LoVo (cell line): ENCODE data around the gene GAGE10.
"Not testable (repeated sequence)": the region's sequence is repeated elsewhere in the genome, so short reads cannot be mapped to it uniquely, and the experiment has no call there.

Experiments
- DNase-seq: peaks from one replicate; pipeline ENCODE4 v3.0.0-alpha.2; 2016; ENCODE audit warnings: low spot score

Gene GAGE10

DNA sequence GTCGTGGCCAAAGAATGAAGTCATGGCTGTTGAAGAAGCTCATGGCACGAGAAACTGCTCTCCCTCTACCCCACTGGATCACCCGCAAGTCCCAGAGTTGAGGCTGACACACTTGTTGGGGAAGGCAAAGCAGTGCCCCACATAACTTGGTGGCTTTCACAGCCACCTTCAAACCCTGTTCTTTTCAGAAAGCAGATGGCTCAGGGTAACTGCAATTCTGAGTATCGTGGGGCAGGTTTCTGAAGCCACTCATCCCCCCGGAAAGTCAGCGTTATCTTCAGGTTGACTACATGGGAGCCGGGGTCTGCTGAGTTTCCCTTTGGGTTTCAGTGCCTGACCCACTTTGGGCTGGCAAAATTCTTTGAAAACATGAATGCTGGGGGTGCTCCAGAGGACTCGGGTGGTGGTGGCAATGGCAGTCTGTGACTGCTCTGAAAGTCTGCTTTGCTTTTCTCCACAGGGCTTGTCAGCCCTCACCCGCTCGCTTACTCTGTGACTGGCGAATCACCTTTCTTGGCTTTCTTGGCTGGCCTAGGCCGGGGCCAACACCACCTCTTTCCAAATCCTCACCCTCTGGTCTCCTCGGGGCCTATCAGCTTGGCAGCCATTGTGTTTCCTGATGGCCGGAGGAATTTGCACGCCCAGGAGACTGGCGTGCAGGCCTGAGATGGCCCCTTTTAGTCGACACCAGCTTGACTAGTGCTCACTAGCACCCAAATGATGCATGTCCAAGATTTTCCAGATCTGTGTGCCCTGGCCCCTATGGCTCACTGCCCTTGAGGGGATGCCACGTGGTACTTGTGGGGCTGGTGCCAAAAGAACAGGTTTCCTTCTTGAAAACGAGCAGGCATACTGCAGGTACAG, 26.5 kb upstream of the GAGE10 start:
- DNase-seq, result no peak

DNA sequence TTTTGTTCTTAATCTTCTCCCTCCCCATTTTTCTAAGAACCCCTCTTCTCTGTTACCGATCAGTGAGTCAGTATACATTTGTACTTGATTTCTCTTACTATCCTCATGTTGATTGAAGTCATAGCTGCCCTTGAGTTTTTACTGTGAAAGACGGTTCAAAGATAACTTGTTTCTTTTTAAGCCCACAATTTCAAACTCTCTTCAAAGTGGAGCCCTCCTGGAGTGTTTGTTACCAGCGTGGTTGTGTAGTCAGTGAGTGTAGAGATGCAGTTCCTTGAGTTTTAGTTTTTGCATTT, 26.0 kb upstream of the GAGE10 start:
- no peak for DNase-seq

DNA sequence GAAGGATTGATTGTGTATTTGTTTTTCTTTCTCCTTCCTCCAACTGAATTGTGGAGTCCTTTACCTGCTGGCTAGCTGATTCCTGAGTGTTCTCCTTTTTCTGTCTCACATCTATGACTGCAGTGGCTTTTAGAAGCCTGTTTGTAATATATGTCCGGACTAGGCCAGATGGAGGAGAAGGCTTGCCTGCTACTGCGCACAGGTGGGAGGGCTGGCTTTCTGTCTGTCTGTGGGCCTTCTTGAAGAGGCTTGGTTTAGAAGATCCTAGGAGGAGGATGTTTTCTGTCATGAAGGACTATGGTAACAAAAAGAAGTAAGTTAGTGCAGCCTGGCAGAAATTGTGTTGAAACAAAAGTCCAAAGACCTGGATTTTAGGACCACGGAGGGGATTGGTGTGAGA, 25.4 kb upstream of the GAGE10 start:
- DNase-seq, result no peak

DNA sequence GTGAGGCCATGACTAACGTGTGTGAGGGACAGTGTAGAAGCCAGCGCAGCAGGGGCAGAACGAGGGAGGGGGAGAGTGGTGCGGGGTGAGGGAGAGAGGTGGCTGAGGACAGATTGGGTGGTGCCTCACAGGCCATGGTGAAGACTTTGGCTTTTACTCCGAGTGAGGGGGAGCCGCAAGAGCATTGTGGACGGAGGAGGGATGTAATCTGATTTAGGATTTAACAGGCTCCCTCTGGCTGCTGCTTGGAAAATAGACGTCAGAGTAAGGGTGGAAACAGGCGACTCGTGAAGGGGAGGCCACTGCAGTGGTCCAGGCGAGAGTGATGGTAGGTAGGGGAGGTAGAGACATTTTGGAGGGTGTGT, 20.8 kb upstream of the GAGE10 start:
- no peak for DNase-seq

DNA sequence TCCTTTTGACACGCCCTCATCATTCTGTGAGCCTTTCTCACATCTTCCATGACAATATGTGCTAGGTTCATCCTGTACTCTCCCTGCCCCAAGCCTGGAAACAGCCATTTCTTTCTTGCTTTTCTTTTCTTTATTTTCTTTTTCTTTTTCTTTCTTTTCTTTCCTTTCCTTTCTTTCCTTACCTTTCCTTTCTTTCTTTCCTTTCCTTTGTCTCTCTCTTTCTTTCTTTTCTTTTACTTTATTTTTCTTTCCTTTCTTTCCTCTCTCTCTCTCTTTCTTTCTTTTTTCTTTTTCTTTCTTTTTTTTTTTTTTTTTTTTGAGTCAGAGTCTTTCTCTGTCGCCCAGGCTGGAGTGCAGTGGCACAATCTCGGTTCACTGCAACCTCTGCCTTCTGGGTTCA, 19.2 kb upstream of the GAGE10 start:
- no peak for DNase-seq

DNA sequence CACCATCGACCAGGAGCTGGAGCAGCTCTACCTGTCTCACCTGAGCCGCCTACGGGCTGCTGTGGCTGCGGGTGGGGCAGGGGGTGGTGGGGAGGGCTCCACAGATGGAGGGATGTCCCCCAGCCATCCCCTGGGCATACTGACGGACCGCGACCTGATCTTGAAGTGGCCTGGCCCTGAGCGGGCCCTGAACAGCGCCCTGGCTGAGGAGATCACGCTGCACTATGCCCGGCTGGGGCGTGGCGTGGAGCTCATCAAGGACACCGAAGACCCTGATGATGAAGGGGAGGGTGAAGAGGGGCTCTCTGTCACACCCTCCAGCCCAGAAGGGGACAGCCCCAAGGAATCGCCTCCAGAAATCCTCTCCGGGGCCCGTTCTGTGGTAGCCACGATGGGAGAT, 17.3 kb upstream of the GAGE10 start:
- DNase-seq, result no peak

DNA sequence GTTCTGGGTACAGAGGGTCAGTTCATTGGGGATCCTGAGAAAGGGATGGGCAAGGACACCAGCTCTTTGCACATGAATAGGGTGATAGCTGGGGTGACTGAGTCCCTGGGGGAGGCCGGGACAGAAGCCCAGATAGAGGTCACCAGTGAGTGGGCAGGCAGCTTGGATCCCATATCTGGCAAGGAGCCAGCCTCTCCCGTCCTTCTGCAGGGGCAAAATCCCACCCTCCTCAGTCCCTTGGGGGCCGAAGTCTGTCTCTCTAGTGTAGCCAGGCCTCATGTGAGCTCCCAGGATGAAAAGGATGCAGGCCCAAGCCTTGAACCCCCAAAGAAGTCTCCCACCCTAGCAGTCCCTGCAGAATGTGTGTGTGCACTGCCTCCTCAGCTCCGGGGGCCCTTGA, 16.9 kb upstream of the GAGE10 start:
- DNase-seq, result no peak

DNA sequence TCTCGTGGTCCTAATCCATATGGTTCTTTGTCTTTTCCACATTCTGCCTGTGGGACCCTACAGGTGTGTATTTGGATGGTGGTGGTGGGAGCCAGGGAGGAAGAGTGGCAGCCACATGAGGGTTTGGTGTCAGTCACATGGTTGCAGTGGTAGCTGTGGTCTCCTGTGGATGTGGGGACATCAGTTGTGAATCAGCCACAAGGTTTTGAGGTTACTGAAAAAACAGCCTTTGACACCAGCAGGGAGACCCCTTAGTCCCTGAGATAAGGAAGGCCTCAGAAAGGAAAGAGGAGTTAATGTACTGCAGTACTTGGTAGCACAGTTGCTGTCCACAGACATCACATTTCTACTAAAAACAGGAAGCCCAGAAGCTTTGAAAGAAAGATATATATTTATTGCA, 15.8 kb upstream of the GAGE10 start:
- no peak for DNase-seq

DNA sequence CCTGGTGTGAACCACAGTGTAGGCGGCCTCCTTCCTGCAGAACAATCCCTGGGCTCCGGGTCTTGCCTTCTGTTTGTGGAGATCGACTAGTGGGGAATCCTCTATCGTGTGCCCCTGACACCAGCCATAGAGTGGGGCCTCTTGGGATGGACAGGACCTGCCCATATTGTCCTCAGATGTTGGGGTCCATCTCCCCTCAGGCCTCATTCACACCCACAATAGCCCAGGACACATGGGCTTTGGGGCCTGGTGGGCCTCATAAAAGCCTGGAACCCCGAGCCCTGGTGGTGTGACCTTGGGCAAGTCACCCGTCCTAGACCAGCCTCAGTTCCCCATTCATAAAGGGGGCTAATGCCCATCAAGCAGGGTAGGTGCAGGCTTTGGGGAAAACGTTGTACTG, 13.2 kb upstream of the GAGE10 start:
- no peak for DNase-seq

DNA sequence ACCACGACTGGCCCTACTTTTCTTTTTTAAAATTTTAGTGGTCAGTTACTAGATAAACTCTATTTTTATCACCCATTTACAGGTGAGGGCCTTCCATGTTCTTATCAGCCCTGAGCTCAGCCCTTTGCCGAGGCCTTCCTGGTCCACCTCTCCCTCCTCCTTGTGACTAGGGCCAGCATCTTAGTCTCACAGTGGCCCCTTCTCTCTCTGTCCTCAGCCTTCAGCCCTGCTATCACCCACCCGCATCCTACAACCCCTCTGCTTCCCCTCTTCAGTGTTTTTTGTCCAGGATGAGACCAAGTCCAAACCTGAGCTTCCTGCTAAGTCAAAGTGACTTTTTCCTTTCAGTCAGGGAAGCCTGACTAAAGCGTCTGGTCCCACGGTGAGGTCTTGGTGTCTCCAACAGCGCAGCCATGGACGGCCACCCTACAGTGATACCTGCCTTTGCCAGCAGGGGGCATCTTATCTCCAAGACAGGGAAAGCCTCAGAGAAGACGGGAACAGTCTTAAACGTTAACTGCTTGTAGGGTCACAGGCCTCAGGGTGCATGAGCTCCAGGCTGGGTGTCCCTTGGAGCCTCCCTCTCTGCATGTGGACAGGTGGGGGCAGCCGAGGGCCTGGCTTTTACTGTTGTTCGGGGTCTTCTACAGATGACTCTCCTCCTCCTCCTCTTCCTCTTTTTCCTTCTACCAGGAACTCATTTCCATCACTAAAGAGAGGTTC, 11.7 kb upstream of the GAGE10 start:
- DNase-seq, result peak; percentile 24

DNA sequence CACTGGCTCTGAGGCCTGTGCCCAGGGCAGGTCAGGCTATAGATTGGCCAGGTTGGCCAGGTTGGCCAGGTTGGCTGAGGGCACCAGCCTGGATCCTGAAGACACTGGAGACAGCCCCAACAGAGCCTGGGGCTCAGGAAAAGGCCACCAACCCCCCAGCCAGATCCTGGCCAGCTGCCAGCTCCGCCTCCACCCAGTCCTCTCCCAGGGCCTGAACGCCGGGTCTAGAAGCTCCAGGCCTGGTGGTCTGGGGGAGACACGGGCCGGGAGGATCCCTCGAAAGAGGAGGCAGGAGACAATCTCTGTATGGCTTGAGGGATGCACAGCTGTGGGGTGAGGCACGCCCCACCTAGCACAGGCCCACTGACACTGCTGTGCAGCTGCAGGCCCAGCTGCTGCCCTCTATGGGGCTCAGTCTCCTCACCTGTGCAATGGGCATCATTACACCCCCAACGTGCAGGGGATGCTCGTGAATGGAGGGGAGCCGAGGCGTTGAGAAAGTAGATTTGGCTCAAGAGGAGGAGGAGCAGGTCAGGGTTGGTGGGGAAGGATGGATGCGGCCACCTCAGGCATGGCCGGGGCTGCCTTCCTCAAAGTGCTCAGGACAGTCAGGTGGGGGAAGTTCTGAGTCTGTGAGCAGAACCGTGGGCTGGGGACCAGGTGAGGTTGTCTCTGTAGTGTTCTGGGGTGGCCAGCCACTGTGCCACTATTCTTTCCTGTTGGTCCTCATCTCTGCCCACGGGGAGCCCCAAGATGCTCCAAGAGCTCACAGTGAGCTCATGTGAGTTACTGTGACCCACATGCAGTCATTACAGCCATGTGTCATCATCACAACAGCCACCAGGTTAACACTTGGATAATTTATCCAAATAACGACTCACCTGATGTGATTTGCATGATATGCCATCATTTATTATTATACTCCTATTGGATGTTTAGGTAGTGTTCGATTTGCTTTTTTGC, 10.8 kb upstream of the GAGE10 start:
- DNase-seq, result no peak

DNA sequence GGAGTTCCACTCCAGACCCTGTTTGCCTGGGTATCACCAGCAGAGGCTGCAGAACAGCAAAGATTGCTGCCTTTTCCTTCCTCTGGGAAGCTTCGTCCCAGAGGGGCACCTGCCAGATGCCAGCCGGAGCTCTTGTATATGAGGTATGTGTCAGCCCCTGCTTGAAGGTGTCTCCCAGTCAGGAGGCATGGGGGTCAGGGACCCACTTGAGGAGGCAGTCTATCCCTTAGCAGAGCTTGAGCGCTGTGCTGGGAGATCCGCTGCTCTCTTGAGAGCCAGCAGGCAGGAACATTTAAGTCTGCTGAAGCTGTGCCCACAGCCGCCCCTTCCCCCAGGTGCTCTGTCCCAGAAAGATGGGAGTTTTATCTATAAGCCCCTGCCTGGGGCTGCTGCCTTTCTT, 4.2 kb upstream of the GAGE10 start:
- not testable (repeated sequence) for DNase-seq

DNA sequence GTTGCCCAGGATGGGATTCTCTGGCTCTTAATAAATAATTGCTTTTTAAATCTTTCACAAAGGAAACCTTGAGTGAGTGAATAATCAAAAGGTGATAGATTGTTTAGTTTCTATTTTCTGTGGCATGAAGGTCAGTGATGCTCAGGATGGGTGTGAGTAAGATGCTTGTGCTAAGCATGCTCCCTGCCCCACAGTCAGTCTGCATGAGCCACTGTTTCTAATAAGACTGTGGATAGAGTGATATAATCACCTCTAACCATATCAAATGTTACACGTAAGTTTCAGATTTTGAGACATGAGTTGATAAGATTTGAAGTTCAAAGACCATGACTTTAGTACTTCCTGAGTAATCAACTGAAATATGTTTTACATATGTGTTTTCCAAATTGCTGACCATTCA, 2.7 kb upstream of the GAGE10 start:
- no peak for DNase-seq

DNA sequence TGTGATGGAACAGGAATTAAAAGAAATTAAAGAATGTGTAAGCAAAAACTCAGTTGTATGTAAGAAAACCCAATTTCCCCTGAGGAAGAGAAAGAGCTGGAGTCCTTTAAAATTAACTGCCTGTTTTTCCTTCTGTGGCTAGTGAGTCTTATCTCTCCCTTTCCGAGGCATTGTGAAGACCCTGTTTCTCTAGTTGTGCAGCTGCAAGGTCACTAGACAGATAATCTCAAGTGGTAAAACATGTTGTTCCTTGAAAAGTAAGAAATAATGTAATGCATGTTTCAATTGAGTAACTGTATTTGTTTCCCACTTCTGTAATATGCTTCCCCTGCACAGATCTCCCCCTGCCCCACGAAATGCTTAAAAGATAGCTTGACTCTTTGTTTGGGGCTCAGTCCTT, 4.3 kb downstream of the GAGE10 start:
- DNase-seq, result not testable (repeated sequence)

DNA sequence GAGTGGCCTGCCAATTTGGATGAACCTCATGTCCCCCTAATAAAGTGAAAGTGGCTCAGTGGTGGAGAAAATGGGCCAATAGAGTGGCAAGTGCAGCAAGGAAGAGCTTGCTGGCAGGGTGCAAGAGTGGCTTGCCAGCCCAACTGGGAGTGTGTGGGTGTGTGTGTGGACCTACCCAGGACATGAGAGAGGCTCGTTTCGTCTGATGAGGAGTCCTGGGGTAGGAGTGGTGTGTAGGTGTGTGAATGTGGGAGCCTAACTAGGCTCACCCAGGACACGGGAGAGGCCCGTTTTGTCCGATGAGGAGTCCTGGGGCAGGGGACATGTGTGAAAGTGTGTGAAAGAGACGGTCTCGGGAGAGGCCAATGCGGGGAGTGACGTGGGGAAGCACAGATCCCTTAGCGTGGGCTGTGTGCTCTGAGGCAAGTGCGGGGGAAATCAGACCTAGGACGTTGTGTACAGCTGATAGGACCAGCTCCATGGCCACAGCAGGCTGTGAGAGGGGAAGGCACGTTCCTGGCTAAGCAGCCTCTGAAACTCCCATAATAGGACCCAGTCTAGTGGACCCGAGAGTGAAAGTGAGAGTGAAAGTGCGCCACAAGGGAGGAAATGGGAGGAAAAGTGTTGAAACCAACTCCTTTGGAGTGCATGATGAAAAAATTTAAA, 5.3 kb downstream of the GAGE10 start:
- no peak for DNase-seq

DNA sequence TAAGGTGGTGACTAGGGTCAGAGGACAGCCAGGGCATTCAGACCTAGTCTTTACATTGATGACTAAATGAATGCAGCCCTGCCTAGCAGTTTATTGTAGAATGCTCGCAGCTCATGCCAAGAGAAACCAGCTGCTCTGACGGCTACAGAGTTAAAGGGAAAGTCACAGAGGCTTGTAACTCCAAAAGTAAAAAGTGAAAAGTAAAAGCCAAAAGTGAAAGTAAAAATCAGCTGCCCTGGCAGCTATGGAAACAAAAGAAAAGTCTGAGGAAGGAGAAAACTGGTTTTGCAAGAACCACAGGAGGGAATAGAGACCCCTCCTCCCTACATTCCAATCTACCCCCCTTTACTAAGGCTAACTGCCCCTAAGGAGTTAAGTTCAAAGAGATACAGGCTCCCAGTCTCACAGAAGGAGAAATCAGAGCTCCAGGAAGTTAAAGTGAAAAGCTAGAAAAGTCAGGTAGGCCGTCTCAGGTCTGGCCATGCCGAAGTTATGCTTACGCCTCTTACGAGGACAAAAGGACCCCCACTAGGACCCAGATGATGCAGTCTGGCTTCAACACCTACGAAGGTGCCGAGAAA, 6.0 kb downstream of the GAGE10 start:
- DNase-seq, result no peak

DNA sequence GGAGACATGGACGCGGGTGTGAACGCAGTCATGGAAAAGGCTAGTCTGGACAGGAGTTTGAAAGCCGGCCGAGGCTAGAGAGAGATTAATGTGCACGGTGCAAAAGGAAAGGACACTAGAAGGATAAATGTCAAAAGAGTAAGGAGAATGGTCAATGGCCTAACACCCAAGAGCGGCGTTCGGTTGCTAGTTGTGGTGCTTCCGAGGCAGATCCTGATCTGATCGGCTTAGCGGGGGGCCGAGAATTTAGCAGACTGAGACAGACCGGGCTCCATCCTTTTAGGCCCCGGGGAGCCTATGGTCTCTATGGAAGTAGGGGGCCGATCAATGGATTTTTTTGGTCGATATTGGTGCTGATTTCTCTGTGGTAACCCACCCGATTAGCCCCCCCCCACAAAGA, 6.9 kb downstream of the GAGE10 start:
- DNase-seq, result no peak

DNA sequence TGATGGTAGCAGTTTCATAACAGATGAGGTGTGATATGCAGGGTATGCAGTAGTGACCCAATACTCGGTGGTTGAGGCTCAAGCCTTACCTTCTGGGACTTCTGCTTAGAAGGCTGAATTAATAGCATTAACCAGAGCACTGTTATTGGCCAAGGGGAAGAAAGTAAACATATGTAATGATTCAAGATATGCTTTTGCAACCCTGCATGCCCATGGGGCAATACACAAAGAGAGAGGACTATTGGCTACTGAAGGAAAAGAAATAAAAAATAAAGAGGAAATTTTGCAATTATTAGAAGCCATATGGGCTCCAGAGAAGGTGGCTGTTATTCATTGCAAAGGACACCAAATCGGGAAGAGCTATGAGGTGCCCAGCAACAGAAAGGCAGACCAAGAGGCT, 8.7 kb downstream of the GAGE10 start:
- no peak for DNase-seq

DNA sequence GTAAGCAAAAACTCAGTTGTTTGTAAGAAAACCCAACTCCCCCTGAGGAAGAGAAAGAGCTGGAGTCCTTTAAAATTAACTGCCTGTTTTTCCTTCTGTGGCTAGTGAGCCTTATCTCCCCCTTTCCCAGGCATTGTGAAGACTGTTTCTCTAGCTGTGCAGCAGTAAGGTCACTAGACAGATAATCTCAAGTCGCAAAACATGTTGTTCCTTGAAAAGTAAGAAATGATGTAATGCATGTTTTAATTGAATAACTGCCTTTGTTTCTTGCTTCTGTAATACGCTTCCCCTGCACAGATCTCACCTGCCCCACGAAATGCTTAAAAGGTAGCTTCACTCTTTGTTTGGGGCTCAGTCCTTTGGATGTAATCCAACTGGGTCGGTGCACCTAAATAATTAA, 12.6 kb downstream of the GAGE10 start:
- DNase-seq, result no peak

DNA sequence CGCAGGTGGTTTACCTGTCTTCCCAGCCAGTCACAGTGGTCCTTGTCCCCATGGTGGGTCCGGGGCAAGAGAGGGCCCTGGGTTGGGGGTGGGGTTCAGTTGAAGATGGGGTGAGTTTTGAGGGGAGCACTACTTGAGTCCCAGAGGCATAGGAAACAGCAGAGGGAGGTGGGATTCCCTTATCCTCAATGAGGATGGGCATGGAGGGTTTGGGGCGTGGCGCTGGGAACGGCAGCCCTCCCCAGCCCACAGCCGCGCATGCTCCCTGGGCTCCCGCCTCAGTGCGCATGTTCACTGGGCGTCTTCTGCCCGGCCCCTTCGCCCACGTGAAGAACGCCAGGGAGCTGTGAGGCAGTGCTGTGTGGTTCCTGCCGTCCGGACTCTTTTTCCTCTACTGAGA, 18.3 kb downstream of the GAGE10 start, which contains the start of gene GAGE12J:
GAGE12J (plus strand) TSS at position 301 of the 400 bp plus-strand sequence. CDS start 1,157 bp downstream, outside the sequence.
- not testable (repeated sequence) for DNase-seq

DNA sequence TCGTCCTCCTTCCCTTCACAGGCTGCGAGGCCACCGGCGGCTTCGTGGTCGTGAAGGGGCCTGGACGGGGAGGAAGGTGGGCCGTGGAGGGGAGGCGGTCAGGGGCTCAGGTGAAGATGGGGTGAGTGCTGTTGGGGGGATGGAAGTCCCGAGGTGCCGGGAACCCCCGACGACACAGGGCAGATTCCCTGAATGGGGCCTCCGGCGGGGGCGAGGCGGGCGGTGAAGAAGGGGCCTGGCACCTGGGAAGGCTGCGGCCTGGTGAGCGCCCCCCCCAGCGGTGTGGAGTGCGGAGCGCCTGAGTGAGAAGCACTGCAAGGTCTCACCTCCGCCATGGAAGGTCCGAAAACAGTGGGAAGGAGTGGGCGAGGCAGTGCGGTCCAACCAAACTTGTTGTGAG, 18.8 kb downstream of the GAGE10 start:
- not testable (repeated sequence) for DNase-seq

DNA sequence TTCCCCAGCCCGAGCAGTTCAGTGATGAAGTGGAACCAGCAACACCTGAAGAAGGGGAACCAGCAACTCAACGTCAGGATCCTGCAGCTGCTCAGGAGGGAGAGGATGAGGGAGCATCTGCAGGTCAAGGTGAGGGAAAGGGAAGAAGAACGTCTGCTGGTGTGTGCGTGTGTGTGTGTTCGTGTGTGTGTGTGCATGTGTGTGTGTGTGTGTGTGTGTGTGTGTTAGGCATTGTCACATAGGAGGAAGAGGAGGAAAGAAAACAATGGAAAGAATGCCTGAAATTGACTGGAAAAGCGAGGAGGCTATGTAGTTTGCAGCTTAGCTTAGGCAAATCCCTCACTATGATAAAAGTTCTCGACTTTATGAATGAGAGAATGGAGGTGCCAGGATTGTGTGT, 20.3 kb downstream of the GAGE10 start:
- DNase-seq, result not testable (repeated sequence)
